ENCODE measurements around the gene ATPAF1.
"Not testable (repeated sequence)": the region's sequence is repeated elsewhere in the genome, so short reads cannot be mapped to it uniquely, and the experiment has no call there.

The ATPAF1 gene

DNA sequence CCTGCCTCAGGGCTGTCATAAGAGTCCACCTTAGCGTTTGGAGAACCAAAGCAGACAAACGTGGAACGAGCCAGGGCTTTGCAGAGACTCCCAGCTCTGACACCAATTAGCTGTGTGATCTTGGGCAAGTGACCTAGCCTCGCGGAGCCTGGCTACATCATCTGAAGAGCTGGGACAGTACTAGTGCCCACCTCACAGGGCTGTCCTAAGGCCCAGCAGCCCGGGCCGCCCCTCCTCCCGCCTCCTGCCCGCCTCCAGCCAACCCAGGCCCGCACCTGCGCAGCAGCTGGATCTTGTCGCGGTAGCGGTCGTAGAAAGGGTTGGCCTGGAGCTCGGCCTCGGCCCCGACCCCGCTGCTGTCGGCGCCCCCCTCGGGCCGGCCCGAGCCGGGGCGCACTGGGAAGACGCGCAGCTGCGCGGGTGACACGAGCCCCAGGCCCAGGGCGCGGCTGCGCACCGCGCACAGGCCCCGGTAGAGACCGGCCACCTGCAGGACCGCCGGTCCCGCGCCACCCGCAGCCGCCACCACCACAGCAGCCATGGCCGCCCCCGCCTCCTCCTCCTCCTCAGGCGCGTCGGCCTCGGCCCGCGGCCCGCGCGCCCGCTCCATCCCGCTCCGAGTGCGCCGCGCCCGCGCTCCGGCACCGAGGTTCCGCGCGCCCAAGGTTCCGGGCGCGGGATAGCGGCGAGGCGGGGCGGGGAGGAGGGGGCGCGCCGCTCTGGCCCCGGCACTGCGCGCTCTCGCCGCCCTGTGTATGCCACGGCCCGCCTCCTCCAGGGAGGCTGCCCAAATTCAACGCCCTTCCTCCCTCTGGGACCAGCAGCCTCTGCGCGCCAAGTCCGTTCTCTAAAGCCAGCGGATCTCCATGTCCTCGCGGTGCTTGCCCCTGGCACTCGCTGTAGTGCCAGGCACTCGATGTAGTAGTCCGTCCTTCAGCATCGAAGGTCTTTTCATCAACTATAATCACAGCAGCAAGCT, at the start of gene ATPAF1:
ATPAF1 (minus strand) TSS at position 583 of the 979 bp plus-strand sequence; CDS start at position 541, 42 bp downstream.
- peak; percentile 36 to 87 (median 76) for DNase-seq
- intact Hi-C loops (cut with DNase I): loop anchor here (10.0 kb wide), 2 partner anchors 53 to 57 kb away; partner anchors contain the start of gene MOB3C

DNA sequence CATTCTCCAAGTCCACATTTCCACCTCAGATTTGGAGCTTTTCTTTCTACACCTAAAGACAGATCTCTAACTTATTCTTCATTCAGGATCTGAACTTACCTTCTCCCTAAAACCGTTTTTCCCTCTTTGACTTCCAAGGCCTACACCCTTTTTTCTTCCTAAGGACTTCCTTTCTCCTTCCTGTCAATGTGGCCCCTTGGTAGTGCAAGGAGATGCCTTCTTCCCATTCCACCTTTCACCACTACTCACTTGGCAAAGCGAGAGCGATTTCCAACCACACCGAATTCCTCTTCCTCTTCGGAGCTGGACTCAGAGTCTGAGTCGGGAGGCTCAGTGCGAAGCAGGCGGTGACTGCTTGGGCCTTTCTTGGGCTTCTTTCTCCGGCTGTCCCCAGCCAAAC, 49.5 kb upstream of the ATPAF1 start:
- intact Hi-C loops (cut with DNase I): loop anchor here (10.0 kb wide), 1 partner anchor 313 kb away; no protein-coding TSS in a partner anchor
- DNase-seq: no peak

DNA sequence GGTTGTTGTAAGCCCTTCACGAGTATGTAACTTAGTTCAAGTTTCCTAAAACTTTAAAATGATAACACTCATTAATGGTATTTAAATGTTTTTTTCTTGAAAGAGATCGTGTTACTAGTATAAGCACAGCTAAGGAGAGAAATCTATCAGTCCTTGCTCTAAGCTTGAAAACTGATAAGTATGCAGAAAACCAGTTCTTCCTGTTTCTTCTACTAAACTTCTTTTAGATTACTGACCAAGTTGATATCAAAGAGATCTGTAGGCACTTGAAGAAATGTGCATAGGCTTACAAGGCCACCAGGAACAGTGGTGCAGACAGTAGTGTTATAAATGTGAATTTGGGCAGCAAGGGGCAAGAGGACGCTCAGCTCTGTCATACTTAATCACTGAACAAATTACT, 46.8 kb upstream of the ATPAF1 start:
- DNase-seq: no peak
- intact Hi-C loops (cut with DNase I): loop anchor here (10.0 kb wide), 1 partner anchor 310 kb away; no protein-coding TSS in a partner anchor

- DNase-seq: no peak
- intact Hi-C loops (cut with DNase I): no loop called here
Observed at GRCh38 chr1:46708121-46708520, 40.0 kb upstream of the ATPAF1 start.

- no peak for DNase-seq
- intact Hi-C loops (cut with DNase I): no loop called here
Observed at GRCh38 chr1:46705408-46705807, 37.2 kb upstream of the ATPAF1 start.

- intact Hi-C loops (cut with DNase I): no loop called here
- DNase-seq: no peak
Observed at GRCh38 chr1:46703927-46704641, 35.9 kb upstream of the ATPAF1 start.

DNA sequence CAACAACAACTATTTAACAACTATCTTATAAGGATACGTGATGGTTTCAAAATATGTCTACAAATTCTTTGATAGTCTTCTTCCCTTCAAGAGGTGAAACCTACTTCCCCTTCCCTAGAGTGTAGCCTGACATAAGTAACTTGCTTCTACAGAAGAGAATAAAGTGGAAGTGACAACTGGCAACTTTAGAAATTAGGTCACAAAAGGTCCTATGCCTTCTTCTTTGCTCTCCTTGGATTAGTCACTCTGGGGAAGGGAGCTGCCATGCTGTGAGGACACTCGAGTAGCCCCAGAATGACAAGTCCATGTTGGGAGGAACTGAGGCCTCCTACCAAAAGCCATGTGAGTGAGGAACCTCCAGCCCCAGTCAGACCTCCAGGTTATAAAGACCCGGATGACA, 31.5 kb upstream of the ATPAF1 start:
- no peak for DNase-seq
- intact Hi-C loops (cut with DNase I): no loop called here

GRCh38 chr1:46697053-46697452, 28.9 kb upstream of the ATPAF1 start:
- intact Hi-C loops (cut with DNase I): no loop called here
- DNase-seq: no peak

DNA sequence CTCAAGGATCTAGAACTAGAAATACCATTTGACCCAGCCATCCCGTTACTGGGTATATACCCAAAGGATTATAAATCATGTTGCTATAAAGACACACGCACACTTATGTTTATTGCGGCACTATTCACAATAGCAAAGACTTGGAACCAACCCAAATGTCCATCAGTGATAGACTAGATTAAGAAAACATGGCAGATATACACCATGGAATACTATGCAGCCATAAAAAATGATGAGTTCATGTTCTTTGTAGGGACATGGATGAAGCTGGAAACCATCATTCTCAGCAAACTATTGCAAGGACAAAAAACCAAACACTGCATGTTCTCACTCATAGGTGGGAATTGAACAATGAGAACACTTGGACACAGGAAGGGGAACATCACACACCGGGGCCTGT, 26.5 kb upstream of the ATPAF1 start:
- intact Hi-C loops (cut with DNase I); DNase-seq: not testable (repeated sequence)

DNA sequence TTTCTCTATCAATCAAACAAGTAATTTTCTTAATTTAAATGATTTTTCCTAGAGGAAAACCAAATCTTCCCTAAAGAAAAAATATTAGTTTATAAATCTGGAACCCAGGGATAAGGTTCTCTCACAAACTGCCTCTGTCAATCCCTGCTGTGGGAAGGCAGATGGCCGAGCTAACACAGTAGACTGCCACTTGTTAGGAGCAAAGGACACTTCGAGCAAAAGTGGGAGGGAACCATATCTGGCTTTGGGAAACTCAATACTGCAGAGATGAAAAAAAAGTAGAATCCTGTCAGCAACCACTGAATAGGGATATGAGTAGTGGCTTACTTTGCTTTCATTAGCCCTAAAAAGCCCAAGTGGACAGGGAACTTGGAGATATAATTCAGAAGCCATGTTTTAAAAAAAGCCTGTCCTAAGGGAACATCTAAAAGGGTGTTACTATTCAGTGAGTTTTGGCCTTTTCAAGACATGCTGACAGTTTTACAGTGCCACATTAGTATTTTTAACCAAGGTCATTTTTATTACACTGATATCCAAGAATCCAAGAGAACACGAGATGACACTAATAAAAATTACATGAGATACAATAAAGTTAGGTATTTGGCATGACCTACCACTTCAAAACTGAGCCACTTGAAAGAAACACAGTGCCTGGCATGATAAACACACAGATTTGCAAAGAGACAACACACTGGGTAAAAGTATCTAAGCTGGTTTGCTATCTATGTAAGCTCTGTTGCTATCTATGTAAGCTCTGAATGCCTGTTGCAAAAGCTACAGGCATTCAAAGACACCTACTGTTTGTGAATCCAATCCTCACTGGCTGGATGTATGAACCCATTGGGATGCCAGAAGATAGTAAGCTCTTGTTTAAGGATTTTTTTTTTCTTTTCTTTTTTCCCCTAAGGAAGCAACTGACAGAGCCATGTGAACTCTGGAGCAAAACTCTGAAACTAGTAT, 24.9 kb upstream of the ATPAF1 start:
- no peak for DNase-seq
- intact Hi-C loops (cut with DNase I): no loop called here

DNA sequence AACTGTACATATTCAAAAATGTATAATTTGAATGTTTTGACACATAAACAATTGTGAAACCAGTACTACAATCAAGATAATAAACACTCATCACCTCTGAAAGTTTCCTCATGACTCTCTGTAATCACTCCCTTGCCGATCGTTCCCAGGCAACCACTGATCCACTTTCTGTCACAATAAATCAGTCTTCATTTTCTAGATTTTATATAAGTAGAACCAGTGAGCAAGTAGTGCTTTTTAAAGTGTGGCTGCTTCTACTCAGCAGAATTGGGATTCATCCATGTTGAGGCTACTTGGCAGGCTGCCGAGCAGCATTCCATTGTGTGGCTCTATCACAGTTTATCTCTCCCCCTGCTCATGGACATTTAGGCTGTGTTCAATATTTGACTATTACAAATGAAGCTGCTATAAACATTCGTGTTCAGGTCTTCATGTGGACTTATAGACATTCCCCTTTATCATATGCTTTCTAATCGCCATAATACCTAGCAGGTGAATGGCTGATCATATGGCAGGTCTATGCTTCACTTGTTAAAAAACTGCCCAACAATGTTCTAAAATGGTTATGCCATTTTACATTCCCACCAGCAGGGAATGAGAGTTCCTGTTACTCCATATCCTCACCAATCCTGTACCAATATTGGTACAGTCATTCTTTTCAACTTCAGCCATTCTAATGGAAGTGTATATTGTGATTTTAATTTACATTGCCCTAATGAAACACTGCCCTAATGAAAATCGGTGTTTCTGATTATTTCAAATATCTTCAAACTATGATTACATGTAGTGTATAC, 24.0 kb upstream of the ATPAF1 start:
- intact Hi-C loops (cut with DNase I): no loop called here
- peak in 33 of 42 donors; percentile 10 to 79 (median 46) for DNase-seq

- intact Hi-C loops (cut with DNase I): no loop called here
- DNase-seq: peak in 40 of 42 donors; percentile 20 to 85 (median 59)
Observed at GRCh38 chr1:46690931-46691421, 22.8 kb upstream of the ATPAF1 start.

- intact Hi-C loops (cut with DNase I): no loop called here
- no peak for DNase-seq
Observed at GRCh38 chr1:46689897-46690296, 21.7 kb upstream of the ATPAF1 start.

GRCh38 chr1:46689356-46689755, 21.2 kb upstream of the ATPAF1 start:
- DNase-seq: no peak
- intact Hi-C loops (cut with DNase I): no loop called here

DNA sequence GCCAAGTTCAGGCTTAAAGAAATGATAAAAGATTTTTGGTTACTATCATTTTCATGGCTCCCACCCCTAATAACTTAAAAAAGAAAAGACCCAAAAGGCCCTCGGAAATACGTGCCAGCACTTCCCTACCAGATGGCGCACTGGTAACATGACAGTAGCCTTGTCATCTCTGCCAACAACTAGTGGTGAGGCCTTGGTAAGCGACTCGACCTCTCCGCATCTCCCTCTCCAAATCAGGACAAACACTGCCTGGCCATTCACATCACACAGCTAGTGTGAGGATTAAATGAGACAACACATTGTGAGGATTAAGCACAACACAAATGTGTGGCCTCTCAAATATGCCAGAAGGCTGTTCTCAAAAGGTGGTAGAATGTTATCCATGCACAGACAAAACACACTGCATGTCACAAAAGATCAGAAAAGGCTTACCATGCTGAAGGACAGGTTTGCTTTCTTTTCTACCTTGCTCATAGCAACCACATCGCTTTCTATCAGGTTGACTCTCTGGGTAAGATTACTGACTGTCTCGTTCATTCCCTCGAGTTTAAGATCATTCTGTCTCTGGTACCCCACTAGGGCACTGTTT, 19.9 kb upstream of the ATPAF1 start:
- intact Hi-C loops (cut with DNase I): no loop called here
- no peak for DNase-seq

DNA sequence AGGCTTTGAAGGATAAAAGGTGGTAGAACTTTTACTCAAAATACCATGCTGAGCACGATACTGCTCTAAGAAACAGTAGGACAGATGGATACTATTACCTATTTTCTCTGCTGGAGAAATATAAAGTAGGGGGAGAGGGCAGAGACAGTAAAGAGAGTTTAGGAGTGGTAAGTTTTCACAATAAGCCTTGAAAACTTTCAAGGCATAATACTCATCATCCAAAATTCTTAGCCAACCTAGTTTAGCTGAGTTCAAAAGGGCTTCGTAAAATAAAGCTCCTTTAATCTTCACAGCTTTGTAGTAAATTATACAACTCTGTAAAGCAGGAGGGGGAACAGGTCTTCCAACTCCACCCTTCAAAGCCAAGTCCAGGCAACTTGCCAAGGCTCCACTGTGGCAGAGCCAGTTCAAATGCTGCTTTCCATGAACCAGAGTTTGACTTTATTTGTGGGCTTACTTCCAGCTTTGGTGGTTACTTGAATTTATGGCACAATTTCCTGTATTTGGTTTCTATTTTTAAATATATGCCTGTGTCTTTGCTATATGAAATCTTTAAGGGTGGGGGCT, 19.0 kb upstream of the ATPAF1 start:
- DNase-seq: peak in 32 of 42 donors; percentile 21 to 75 (median 48)
- intact Hi-C loops (cut with DNase I): no loop called here

DNA sequence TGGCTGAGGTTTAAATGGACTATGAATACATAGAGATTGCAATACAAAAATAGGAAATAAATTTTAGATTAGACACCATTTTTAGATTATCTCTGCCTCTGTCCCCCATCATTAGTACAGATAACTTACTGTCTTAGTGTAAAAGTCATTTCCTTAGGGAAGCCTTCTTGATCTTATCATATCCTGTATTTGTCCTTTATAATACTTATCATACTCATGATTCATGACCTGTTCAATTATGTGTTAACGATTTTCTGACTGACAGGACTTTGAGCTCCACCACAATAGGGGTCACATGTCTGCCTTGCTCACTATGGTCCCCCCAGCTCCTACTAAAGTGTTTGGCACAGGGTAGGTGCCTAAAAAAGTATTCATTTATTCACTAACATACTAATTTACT, 18.1 kb upstream of the ATPAF1 start:
- intact Hi-C loops (cut with DNase I): no loop called here
- DNase-seq: no peak
